NCI-H2196 treated with DMSO at 0.1 percent for 48 hours (cell line): Measurements from ENCODE around the gene FHOD3.

ENCODE experiments used
- DNase-seq: peaks from one replicate; lab custom pipeline; 2025; ENCODE audit not compliant: unreplicated experiment; lab: John Stamatoyannopoulos, UW

The FHOD3 gene

DNA sequence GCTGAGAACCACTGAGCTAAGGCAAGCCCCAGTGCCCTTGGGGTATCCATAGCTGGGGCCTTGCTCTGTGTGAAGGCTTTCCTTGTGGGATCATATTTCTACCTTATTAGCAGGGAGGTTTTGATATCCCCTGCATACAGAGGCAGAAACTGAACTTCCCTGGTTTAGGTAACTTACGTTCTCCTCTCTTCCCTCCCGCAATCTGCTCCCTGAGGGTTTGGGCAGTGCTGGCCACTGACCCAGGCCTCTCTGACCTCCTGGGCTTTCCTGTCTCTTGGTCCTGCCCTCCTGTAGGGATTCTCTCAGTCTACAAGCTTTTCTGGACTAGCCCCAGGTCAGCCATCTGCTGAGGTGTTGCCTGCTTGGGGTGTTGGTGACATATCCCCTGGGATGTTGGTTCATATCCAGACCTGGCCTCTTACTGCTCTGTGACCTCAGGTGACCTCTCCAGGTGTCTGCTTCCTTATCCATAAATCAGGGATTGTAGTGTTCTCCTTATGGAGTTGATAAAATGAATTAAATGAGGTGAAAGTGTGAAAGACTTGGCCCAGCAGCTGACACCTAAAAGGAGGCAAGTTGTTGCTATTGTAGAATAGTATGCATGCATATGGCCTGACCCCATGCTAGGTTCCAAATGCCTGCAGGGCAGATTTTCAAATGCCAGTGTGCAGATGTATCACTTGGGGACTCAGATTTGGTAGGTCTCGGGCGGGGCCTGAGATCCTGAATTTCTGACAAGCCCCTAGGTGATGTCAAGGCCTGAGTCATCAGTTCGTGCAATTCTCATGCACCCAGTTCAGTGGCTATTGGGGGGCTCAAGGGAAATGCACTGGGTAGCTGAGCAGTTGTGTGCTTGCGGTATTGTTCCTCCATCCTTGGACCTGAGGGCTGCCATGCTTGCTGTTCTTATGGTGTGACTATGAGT lies 106.6 kb downstream of the FHOD3 start:
- DNase-seq: no peak

DNA sequence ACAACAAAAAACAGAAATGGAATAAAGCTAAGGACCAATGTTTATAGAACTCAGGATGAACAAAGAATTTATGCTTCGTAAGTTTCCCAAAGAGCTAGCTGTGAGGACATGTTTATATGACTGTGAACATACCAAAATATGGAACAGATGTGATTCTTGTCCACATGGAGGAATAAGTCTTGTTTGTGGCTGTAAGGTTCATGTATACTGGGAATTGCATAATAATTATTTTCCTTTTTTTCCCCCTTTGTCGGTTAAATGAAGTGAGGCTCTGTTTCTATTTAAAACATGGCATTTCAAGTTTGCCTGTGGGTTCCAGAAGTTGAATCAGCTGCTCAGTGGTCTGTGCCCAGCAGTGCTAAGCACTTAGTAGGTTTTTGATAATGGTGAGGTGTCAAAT lies 108.1 kb downstream of the FHOD3 start:
- no peak for DNase-seq

DNA sequence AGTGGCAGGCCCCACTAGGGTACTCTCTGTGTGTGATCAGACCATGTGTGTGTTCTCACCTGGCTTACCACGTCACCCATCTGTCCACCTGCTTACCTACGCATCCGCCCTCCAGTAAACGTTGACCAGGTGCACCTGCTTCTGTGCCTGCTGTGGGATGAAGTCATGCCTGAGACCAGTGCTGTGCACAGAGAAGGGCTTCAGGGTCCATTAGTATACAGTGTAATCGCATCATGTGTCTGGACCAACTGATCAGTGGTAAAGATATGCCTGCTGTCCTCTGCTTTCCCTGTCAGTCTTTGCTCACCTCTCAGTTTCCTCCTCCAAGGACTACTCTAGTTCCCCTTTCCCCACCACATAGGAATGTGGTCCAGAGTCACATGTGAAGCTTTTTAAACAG lies 109.3 kb downstream of the FHOD3 start:
- DNase-seq: no peak

DNA sequence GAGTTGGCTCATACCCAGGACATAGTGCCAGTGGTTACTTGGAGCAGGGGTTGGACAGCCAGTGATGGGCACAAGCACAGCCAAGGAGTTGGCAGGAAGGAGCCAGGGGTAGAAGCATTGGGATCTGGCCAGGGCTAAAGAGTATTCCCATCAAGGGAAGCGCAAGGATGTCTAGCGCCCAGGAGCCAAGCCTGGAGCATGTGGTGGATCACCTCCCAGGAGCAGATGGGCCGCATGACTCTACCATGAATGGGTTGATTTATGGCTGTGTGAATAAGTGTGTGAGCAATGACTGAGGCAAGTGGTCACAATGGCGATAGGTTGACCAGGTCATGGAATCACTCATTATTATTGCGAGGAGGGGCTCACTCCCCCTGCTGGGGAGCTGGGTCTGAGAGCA lies 111.1 kb downstream of the FHOD3 start:
- DNase-seq: no peak

DNA sequence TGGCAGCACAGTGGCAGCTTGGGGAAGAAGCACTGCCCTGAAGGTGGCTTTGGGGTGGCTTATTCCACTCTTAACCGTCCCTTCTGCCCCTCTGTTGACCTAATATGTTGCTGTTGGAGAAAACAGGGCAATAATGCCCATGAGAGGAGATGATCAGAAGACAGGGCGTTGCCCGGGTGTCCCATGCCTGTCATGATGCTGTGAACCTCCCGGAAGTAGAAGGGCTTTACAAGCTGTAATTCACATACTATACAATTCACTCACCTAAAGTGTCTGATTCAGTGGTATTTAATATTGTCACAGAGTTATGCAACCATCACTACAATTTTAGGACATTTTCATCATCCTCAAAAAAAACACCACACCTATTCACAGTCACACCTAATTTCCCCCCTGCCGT lies 112.3 kb downstream of the FHOD3 start:
- no peak for DNase-seq

DNA sequence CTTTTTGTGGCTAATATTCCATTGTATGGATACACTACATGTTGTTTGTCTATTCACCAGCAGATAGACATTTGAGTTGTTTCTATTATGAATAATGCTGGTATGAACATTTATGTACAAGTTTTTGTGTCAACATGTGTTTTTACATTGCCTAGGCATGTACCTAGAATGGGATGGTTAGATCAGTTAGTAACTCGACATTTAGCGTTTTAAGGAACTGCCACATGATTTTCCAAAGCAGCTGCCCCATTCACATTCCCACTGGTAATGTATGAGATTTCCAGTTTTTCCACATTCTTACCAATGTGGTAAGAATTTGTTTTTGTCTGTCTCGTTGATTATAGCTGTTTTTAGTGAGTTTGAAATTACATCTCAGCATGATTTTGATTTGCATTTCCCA lies 112.8 kb downstream of the FHOD3 start:
- DNase-seq: no peak

DNA sequence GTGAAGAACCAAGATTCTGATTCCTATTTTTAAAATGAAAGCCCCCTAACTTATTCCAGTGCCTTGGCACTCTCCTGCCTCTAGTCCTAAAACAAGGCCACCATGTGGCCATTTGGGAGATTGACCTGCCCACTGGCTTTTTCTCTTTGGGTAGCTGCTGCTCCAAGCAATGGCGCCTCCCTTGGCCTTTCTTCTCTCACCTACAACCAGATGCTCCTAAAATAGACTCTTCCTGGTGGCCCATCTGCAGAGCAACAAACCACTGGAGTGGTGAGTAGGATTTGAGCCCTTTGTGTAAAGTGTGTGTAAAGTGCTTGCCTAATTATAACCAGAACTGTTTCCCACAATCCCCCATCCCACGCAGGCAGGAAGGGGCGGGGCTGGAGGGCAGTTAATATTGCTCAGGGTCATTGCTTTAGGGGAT lies 114.2 kb downstream of the FHOD3 start:
- no peak for DNase-seq

DNA sequence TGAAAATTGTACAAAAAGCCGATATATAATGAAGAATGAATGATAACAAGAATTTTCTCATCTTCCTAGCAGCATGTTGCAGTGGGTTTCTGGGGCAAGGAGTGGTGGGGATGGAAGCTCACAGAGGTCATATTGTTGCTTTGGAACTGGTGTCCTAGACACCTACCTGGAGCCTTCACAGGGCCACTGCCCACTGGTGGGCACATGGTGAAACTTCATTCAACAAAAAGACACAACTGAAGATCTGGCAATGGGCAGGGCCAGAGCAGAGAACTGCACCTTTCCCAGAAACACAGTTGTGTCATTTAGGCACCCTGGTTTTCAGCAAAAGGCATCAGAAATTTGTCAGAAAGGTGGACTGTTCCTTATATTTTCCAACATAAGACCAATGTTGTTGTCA lies 115.3 kb downstream of the FHOD3 start:
- DNase-seq: no peak

DNA sequence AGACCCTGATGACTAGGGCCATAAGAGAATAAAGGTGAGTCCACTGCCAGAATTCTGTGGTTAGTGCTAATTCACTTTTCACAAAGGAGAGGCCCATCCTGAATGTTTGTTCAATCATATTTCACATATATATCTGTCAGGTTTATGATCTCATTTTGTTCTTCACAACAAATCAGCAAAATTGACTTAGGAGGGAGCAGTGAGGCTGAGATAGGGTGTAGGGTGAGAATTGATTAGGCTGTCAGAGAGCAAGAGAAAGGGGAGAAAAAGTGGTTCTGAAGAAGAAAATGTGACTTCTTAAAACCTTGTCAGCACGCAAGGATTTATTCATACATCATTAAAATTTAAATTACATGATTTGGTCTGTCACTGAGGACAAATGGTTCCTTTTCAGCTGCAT lies 117.7 kb downstream of the FHOD3 start:
- no peak for DNase-seq

DNA sequence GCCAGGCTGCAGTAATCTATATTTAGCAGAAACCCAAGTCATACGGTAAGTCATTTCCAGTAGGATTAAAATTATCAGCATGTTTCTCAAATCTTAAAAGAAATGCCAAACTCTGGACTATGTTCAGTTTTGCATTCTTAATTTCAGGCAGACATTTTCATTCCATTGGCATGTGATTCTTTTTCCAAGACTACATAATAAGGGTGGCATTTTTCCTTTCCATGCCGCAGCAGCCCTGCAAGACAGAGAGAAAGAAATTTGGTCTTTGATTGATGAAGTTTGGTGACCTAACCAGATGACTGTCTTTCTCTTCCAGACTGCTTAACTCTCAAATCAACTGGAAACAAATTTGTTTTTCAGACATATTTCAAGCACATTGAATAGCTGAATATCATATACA lies 118.1 kb downstream of the FHOD3 start:
- DNase-seq: no peak

DNA sequence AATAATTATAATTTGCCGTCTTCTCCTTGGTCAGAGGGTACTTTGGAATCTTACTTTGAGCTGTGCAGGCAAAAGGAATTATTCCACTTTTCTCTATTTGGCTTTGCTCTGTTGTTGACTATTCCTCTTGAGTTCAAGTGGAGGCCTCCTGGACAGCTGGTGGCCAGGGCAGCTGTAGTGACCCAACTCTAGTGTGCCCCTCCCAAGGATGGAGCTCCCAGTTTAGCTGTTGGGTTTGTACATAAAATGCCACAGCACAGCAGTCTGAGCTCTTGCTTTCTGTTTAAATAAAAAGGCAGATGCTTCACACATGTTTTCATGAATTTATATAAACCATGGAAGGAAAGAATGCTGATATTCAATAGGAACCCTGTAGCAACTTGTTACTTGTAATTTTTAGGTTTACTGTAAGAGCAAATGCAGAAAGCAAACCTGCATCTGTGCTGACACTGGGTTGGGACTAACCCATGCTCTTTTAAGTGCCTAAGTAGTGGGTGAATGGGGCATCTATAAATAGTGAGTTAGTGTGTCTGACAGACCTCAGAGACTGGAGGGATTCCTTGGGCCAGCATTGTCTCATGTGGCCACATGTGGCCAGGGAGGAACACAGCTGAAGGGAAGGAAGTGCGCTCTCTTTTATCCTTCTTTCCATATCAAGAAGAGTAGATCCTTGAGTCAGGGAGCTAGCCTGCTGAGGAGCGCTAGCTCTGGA lies 121.8 kb downstream of the FHOD3 start:
- DNase-seq: no peak

DNA sequence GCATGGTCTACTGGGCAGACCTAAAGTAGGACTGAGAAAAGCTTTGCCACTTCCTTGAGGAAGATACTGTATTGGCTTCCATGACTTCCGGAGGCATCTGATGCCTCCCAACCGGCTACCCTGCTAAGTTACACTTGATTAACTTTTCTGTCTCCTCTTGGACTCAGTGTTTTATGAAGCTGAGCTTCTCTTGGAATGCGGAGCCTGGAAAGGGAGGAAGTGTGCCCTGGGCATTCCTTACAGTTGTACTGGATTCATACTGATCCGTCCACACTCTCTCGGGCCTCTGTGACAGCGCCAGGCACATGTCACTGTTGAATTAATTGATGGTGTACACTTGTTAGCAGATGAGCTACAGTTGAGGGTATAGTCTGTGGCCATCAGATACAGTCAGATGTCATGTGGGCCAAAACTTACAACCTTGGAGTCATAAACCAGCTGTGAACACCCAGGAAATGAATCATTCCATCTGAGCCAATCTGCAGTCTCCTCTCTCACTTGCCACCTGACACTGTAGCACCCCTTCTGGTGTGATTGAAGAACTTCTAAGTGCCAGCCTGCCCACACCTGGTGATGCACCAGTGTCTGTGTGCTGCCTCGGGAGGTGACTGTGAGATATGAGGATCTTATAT lies 122.5 kb downstream of the FHOD3 start:
- no peak for DNase-seq

DNA sequence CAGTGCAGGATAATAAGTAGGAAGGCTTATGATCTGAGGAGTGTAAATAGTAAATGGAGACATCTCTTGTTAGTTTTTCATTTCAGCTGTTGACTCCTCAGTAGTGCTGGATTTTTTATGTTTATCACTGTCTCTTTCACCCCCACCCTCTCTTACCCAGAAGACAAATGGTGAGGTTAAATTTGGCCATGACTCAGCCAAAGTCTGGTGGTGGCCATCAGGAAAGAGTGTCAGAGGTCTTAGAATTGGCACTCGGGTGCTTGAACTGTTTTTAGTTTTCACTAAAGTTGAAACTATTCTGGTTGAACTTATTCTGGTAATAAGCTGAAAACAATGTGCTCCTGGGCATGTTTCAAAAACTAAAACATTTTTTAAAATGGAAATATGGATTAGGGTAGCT lies 123.3 kb downstream of the FHOD3 start:
- no peak for DNase-seq

DNA sequence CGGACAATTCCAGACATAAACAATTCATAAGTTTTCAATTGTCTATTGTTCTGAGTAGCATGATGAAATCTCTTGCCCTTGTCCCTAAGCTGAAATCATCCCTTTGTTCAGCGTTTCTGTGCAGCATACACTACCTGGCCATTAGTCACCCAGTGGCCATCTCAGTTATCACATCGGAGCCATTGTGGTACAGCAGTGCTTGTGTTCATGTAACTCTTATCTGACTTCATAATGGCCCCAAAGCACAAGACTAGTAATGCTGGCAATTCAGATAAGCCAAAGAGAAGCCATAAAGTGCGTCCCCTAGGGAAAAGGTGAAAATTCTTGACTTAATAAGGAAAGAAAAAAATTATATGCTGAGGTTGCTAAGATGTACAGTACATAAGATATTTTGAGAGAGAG lies 127.2 kb downstream of the FHOD3 start:
- DNase-seq: no peak

DNA sequence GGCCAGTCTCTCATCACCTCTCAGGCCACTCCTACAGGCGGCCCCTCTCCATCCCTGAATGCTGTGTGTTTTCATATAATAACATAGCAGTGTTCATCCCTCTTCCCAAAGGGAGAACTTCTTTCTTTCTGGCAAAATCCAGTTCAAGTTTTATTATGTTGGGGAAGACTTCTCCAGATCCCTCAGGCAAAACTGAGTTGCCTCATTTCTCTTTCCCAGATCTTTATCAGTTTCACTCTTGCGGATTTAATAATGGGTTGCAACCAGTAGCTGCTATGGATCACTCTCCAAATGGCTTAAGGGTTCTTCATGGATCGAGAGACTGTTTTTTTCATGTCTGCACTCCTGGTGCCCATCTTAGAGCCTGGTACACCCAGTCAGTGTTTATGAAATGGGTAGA lies 129.9 kb downstream of the FHOD3 start:
- no peak for DNase-seq

DNA sequence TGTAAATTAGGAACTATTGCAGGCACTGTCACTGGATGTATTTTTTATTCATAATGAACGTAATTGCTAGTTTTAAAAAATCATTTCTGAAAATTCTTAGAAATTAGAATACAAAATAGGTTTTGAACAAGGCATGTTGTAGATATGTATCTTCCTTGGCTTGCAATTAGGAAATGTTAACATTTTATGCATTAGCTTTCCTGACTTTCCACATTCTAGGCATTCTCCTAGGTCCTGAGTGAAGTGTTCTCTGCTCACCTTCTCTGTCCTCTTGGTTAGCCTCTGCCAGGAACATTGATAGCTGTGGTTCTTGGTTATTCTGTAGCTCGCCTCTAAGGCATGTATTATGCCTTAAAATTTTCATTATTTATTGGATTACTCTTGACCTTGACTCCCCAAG lies 130.3 kb downstream of the FHOD3 start:
- no peak for DNase-seq

DNA sequence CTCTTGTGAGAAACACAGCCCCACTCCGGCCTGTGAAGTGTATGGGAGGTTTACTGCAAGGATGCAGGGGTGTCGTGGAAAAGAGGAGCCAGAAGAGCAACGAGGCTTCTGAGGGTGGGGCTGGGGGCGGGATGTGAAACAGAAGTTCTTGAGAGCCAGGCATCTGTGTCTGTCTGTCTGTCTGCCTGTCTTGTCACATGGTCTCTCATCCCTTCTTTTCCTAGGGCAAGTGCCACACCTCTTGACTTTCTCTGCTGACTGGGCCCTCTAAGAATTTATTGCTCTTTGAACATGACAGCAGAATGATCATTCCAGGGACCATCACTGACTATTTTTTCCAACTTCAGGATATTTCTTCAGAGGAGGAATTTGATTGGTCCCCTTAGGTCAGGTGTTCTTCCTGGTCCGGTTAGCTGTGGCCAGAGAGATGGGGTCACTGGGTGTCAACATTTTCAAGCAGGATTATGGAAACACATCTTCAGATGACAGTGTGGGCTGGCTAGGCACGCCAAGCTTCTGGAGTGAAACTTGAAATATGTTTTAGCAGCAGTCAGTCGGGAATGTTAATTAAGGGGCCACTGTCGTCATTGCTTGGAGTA lies 131.0 kb downstream of the FHOD3 start:
- no peak for DNase-seq

DNA sequence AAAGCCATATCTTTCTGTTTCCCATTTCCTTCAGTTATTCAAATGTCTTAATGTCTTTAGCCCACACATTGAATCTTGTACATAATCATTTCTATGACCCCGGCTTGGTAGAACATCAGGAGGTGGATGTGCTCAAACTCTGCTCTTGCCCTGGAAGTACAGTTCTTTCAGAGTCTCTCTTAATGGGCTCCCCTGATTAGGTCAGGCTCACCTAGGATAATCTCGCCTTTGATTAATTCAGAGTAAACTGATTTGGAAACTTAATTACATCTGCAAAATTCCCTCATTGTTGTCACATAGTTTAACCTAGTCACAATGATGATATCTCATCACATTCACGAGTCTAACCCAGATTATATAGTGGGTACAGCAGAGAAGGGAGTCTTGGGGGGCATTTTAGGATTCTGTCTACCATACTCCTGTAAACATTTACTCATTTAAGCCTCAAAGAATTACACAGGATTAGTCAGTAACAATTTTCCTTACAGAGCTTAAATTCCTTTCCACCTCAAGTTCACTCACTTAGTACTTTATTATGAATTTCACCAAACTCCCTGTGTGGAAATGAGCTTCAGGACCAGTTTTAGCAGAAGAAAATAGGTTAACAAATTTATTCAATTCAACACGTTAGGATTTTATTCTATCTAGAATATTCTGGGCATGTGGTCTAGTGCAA lies 135.5 kb downstream of the FHOD3 start:
- no peak for DNase-seq

DNA sequence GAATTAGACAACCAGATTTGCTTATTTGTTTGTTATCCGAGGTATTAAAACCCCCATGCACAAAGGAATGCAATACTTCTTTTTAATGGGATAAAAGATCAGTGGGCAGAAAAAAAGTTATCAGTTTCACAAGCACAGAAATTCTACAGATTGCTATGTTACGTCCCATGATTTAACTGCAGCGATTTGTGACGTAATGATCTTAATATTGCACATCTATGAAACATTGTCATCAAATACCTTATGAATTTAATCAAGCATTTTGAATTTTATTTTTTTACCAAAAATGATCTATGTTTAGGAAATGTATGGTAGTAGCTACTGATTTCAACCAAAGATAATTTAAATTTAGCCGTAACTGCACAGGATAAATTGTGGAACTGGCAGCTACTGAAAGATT lies 138.9 kb downstream of the FHOD3 start:
- no peak for DNase-seq

DNA sequence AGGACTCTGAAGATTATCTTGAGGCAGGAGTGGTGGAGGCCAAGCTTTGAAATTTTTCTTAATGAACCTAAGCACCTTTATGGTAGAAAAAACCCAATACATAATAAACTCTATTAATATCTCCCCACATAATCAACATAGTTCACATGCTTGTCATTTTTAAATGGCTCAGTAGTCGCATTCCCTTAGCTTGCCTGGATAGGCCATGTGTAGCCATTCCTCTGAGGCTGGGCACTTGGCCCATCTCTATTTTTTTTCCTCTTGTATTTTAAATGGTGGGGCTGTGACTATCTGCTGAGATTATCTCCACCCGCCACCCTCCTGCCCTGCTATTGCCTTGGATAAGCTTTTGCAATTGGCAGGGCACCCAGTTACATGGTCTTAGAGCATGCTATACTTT lies 143.1 kb downstream of the FHOD3 start:
- DNase-seq: no peak
